CD4-positive, alpha-beta memory T cell (primary cell): ENCODE measurements around the gene DISP3. TPM values are rescaled to one million over a fixed set of nuclear protein-coding genes. Genes with fewer than 3 reads are reported as not detected.

Experiments
- CTCF ChIA-PET: fragments of 350-600 bp; sonication (Branson Sonifier 250); formaldehyde crosslinking; loops from one replicate; lab custom pipeline; 2021; ENCODE audit warnings: inconsistent platforms; ENCODE audit not compliant: partially characterized antibody; lab: Charles Lee
- POLR2A ChIA-PET: fragments of 350-600 bp; sonication (Branson Sonifier 250); formaldehyde crosslinking; loops from one replicate; lab custom pipeline; 2021; ENCODE audit not compliant: partially characterized antibody; lab: Charles Lee
- DNase-seq, 5 donors: peaks; one replicate each; pipeline versions ENCODE4 v3.0.0 to v3.0.0-alpha.2; 2020 to 2022; ENCODE audit warnings: mixed read lengths in 1 of 5
- H3K27ac ChIP-seq: one replicate; pipeline ENCODE4 v1.7.0; 2013; ENCODE audit warnings: low read depth, low read length
- H3K27me3 ChIP-seq: 2 replicates; pipeline ENCODE4 v1.7.0; 2013; ENCODE audit warnings: mild to moderate bottlenecking, low read length, moderate library complexity; ENCODE audit not compliant: insufficient read depth
- H3K36me3 ChIP-seq: 2 replicates; pipeline ENCODE4 v1.7.0; 2013; ENCODE audit warnings: mild to moderate bottlenecking, low read length, moderate library complexity; ENCODE audit not compliant: insufficient read depth
- H3K4me1 ChIP-seq: 2 replicates; pipeline ENCODE4 v1.7.0; 2013; ENCODE audit warnings: mild to moderate bottlenecking, low read length, moderate library complexity; ENCODE audit not compliant: insufficient read depth
- H3K4me3 ChIP-seq, 2 donors: one replicate each; pipeline ENCODE4 v1.7.0; 2013; ENCODE audit warnings: low read length in 2 of 2, mild to moderate bottlenecking in 1 of 2
- H3K9me3 ChIP-seq, 2 donors: one replicate each; pipeline ENCODE4 v1.7.0; 2013; ENCODE audit warnings: low read length in 2 of 2, control low read depth in 1 of 2; ENCODE audit not compliant: control insufficient read depth in 1 of 2
- H3K27ac Mint-ChIP-seq, 7 donors: one replicate each; pipeline ENCODE4 v1.8.0; 2020 to 2021; ENCODE audit warnings: mixed read lengths in 7 of 7, mild to moderate bottlenecking in 6 of 7, inconsistent platforms in 3 of 7, moderate library complexity in 3 of 7
- H3K27me3 Mint-ChIP-seq, 2 donors: one replicate each; pipeline ENCODE4 v1.8.0; 2020 to 2021; ENCODE audit warnings: mixed read lengths in 2 of 2
- H3K36me3 Mint-ChIP-seq, 2 donors: one replicate each; pipeline ENCODE4 v1.8.0; 2020 to 2021; ENCODE audit warnings: mixed read lengths in 2 of 2, inconsistent platforms in 1 of 2, mild to moderate bottlenecking in 1 of 2
- H3K4me1 Mint-ChIP-seq, 4 donors: one replicate each; pipeline ENCODE4 v1.8.0; 2020 to 2021; ENCODE audit warnings: mixed read lengths in 4 of 4, mild to moderate bottlenecking in 1 of 4
- H3K4me3 Mint-ChIP-seq, 8 donors: one replicate each; pipeline ENCODE4 v1.8.0; 2020 to 2021; ENCODE audit warnings: mixed read lengths in 8 of 8, mild to moderate bottlenecking in 7 of 8, moderate library complexity in 6 of 8, inconsistent platforms in 3 of 8
- H3K9me3 Mint-ChIP-seq, 8 donors: one replicate each; pipeline ENCODE4 v1.8.0; 2020 to 2021; ENCODE audit warnings: mixed read lengths in 8 of 8, mild to moderate bottlenecking in 5 of 8, inconsistent platforms in 3 of 8, moderate library complexity in 1 of 8
- intact Hi-C: fragments of 100-400 bp; cut with micrococcal nuclease; formaldehyde crosslinking; loops from one replicate; pipeline ENCODE4 v1.15.1; 2023
- polyA plus RNA-seq, 2 donors: library from polyadenylated mRNA; unstranded; fragments of 300-500 nt; fragmentation: Illumina TruSeq; gene quantifications; one replicate each; pipeline ENCODE4 v1.2.3, GENCODE V29; 2021
- total RNA-seq, 2 experiments: library from RNA; stranded (reverse); gene quantifications; one replicate each; pipeline ENCODE4 v1.2.3, GENCODE V29; 2021

DISP3 gene
- total and polyA plus RNA-seq, 4 experiments from 2014 or later: 0.11 to 0.61 (median 0.42) TPM; not detected in 1

DNA sequence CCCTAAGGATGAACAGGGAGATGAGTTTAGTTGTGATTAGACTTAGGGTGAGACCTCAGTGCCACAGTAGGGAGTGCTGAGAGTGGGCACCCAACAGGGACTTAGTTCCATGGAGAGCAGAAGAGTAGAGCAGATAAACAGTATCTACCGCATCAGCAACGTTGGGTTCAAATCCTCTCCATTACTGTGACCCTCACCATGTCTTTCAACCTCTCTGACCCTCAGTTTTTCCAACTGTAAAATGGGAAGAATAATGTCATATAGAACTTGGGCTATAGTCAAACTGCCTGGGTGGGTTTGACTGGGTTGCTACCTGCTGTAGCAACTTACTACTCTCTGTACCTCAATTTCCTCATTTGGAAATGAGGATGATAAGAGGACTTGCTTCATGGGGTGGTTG, 6.7 kb upstream of the DISP3 start:
- Mint-ChIP-seq H3K36me3 (no peaks in the 10 kb centered on the region), H3K27ac (no peak overlapping the region), H3K9me3 (peaks cover 0 to 4% (median 0%) of the 10 kb centered on the region in 8 donors), H3K4me3 (no peak overlapping the region), H3K27me3 (peaks cover 17 to 25% of the 10 kb centered on the region in 2 donors), H3K4me1 (peaks cover 0 to 2% (median 0%) of the 10 kb centered on the region in 4 donors)
- Histone ChIP-seq H3K4me3 (no peak overlapping the region), H3K9me3 (no peaks in the 10 kb centered on the region), H3K27me3 (no peaks in the 10 kb centered on the region), H3K27ac (no peak overlapping the region), H3K36me3 (no peaks in the 10 kb centered on the region), H3K4me1 (no peaks in the 10 kb centered on the region)
- CTCF ChIA-PET: no interaction called here
- intact Hi-C loops: no loop called here
- no peak for DNase-seq
- POLR2A ChIA-PET: no interaction called here

DNA sequence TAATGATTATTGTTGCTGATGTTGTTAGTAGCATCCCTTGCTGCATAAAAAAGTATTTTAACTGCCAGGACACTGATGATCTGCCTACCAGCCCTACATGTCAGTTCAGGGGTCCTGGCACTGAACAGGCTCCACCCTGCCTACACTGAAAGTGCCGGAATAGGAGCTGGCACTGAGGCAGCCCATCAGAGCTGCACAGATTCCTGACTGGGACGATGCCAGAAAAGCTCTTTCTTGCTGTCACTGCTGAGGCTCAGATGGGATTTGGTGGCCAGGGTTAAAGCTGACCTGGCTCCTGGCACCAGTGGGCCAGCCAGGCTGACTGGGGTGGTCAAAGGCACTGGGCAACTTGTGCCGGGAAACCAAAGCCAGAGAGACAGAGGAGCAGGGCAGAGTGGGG, 6.2 kb upstream of the DISP3 start:
- ChIA-PET POLR2A (no interaction called here), CTCF (no interaction called here)
- Histone ChIP-seq H3K36me3 (no peaks in the 10 kb centered on the region), H3K27me3 (no peaks in the 10 kb centered on the region), H3K4me1 (no peaks in the 10 kb centered on the region), H3K27ac (no peak overlapping the region), H3K4me3 (no peak overlapping the region), H3K9me3 (no peaks in the 10 kb centered on the region)
- no peak for DNase-seq
- H3K36me3 Mint-ChIP-seq: no peaks in the 10 kb centered on the region
- intact Hi-C loops: no loop called here
- H3K4me1 Mint-ChIP-seq: peaks cover 0 to 4% (median under 1%) of the 10 kb centered on the region in 4 donors
- H3K4me3 Mint-ChIP-seq: no peak overlapping the region
- H3K27me3 Mint-ChIP-seq: peaks cover 21 to 29% of the 10 kb centered on the region in 2 donors
- H3K27ac Mint-ChIP-seq: no peak overlapping the region
- peaks cover 0 to 4% (median 0%) of the 10 kb centered on the region in 8 donors for H3K9me3 Mint-ChIP-seq

DNA sequence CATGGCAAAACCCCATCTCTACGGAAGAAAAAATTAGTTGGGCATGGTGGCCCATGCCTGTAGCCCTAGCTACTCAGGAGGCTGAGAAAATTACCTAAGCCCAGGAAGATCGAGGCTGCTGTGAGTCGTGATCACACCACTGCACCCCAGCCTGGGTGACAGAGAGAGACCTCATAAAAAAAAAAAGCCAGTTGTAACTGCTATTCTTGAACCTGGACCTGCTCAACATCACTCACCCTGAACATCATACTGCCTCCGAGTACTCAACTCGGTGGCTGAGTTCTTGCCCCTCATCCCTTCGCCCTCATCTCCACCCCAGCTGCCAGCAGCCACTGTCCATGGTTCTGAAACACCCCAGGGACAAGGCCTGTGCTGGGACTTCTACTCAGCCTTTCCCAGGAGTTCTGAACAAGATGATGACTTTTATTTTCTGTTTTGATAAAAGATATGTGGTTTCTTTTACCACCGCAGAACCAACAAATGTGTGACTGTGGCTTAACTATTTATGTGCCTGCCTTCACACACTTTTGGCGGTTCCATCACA, 5.4 kb upstream of the DISP3 start:
- Mint-ChIP-seq H3K27ac (no peak overlapping the region), H3K36me3 (no peaks in the 10 kb centered on the region), H3K4me3 (no peak overlapping the region), H3K27me3 (peaks cover 26 to 30% of the 10 kb centered on the region in 2 donors), H3K4me1 (peaks cover 0 to 6% (median 1%) of the 10 kb centered on the region in 4 donors), H3K9me3 (peaks cover 0 to 4% (median 0%) of the 10 kb centered on the region in 8 donors)
- H3K27ac ChIP-seq: no peak overlapping the region
- no peaks in the 10 kb centered on the region for H3K36me3 ChIP-seq
- intact Hi-C loops: no loop called here
- no peaks in the 10 kb centered on the region for H3K9me3 ChIP-seq
- peak in 3 of 5 donors; percentile 9 to 11 (median 10) for DNase-seq
- ChIA-PET CTCF (no interaction called here), POLR2A (no interaction called here)
- no peak overlapping the region for H3K4me3 ChIP-seq
- H3K27me3 ChIP-seq: no peaks in the 10 kb centered on the region
- peaks cover 3% of the 10 kb centered on the region for H3K4me1 ChIP-seq

DNA sequence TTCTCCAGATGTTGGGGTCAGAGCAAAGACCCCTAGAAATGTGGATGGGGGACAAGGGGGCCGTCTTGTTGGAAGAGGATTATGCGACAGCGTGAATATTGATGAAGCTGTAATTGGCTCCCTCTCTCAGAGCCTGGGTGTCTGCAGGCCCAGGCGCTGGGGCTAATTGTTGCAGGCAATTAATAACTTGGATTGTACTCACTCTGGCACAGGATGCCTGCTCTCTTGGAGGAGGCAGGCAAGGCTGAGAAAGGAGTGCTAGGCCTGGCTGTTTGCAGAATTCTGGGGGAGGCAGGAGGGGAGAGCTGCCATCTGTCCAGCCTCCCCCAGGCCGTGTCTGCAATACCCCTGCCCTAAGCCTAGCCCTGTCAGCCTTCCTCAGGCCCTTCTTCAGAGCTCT, 4.1 kb upstream of the DISP3 start:
- POLR2A ChIA-PET: no interaction called here
- H3K4me3 Mint-ChIP-seq: no peak overlapping the region
- H3K36me3 ChIP-seq: no peaks in the 10 kb centered on the region

DNA sequence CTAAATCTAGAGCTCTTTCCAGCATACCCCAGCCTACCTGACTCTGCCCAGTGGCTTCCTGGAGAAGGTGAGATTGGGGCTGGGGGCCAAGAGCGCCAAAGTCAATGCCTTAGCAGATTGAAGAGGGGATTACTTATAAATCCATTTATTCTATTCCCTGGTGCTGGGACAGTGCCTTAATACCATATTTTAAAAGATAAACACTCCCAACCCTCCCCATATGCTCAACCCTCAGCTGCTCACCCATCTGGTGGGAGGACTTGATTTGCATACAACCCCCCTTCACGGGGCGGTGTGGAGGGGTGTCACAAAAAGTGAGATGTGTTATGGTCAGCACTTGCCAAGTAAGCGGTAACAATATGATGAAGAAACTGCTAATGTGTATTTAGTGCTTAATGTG, 3.2 kb upstream of the DISP3 start:
- peaks cover 0 to 5% (median under 1%) of the 10 kb centered on the region in 8 donors for H3K9me3 Mint-ChIP-seq
- H3K27me3 Mint-ChIP-seq: peaks cover 25 to 28% of the 10 kb centered on the region in 2 donors
- intact Hi-C loops: no loop called here
- H3K36me3 ChIP-seq: no peaks in the 10 kb centered on the region
- no peak overlapping the region for H3K4me3 ChIP-seq
- peaks cover 4 to 14% (median 8%) of the 10 kb centered on the region in 4 donors for H3K4me1 Mint-ChIP-seq
- CTCF ChIA-PET: interaction anchor here (0.6 kb wide), 1 partner anchor 210 kb away, joined by 3 read pairs; no protein-coding TSS in a partner anchor
- H3K4me1 ChIP-seq: peaks cover 10% of the 10 kb centered on the region
- no peaks in the 10 kb centered on the region for H3K9me3 ChIP-seq
- no peak for DNase-seq
- peaks cover 6% of the 10 kb centered on the region for H3K27me3 ChIP-seq
- H3K4me3 Mint-ChIP-seq: peak overlapping the region in 1 of 8 donors; percentile 5
- H3K36me3 Mint-ChIP-seq: peaks cover 3 to 5% of the 10 kb centered on the region in 2 donors
- H3K27ac ChIP-seq: no peak overlapping the region
- H3K27ac Mint-ChIP-seq: no peak overlapping the region
- POLR2A ChIA-PET: no interaction called here

More for the DNA sequence above, 4.1 kb upstream of the DISP3 start:
- no peak overlapping the region for H3K27ac ChIP-seq
- peaks cover 0 to 4% (median 0%) of the 10 kb centered on the region in 8 donors for H3K9me3 Mint-ChIP-seq
- H3K27ac Mint-ChIP-seq: no peak overlapping the region
- intact Hi-C loops: no loop called here
- no peaks in the 10 kb centered on the region for H3K9me3 ChIP-seq
- no peak for DNase-seq
- H3K4me1 ChIP-seq: peaks cover 10% of the 10 kb centered on the region
- peaks cover 22 to 23% of the 10 kb centered on the region in 2 donors for H3K27me3 Mint-ChIP-seq
- CTCF ChIA-PET: no interaction called here
- no peaks in the 10 kb centered on the region for H3K36me3 Mint-ChIP-seq
- no peak overlapping the region for H3K4me3 ChIP-seq
- no peaks in the 10 kb centered on the region for H3K27me3 ChIP-seq
- peaks cover 0 to 6% (median 3%) of the 10 kb centered on the region in 4 donors for H3K4me1 Mint-ChIP-seq

DNA sequence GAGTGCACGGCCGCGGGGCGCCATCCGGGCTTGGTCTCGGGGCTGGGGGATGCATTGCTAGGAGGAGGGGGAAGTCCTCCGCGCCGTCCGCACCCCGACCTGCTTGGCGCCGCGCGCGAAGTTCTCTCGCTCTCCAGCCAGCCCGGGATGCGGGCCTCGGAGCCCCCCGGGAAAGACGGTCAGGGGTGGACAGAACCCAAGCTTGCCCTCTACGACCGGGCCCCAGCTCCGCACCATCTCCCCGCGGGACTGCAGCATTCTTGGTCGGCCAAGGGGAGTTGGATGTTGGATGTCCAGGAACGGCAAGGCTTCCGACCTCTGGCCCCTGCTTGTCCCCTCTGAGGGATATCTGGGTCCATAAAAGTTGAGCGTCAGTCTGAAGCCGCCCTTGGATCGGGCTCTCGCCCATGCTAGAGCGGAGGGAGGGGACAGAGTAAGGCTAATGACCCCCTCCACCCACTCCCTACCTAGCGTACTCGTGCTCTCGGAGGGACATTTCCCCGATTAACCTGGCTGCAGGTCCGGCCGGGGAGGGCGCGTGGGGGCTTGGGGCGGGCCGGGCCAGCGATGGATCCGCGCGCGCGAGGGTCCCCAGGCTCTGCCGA, 522 bp downstream of the DISP3 start:
- Mint-ChIP-seq H3K27ac (no peak overlapping the region), H3K36me3 (peaks cover 3 to 9% of the 10 kb centered on the region in 2 donors), H3K4me3 (peak overlapping the region; percentile 25 to 78 (median 46)), H3K9me3 (peaks cover 0 to 5% (median 0%) of the 10 kb centered on the region in 8 donors), H3K27me3 (peaks cover 37 to 39% of the 10 kb centered on the region in 2 donors), H3K4me1 (peaks cover 7 to 24% (median 10%) of the 10 kb centered on the region in 4 donors)
- Histone ChIP-seq H3K36me3 (no peaks in the 10 kb centered on the region), H3K27ac (no peak overlapping the region), H3K9me3 (no peaks in the 10 kb centered on the region), H3K27me3 (peaks cover 6% of the 10 kb centered on the region), H3K4me3 (peak overlapping the region in 1 of 2 donors; percentile 52), H3K4me1 (peaks cover 10% of the 10 kb centered on the region)
- ChIA-PET POLR2A (no interaction called here), CTCF (interaction anchor here (1.7 kb wide), 1 partner anchor 15 kb away, joined by 5 read pairs; no protein-coding TSS in a partner anchor)
- intact Hi-C loops: no loop called here
- peak in 1 of 5 donors; percentile 3 for DNase-seq

DNA sequence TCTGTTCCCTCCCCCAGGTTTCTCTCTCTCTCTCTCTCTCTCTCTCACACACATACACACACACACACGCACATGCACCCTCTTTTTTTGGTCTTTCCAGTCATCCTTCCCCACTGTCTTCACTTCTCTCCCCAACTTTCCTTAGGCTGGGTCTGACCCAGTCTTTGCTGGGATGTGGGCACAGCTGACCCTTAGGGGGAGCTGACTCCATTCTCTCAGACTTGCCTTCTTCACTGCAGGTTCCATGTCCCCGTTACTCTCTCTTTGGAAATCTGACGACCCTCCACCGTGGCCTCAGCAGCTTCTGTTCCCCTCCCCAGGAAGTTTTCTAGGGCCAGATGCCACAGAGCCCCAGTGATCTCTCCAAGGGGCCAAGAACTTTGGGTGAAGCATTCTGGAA, 2.1 kb downstream of the DISP3 start:
- Mint-ChIP-seq H3K27me3 (peaks cover 35 to 44% of the 10 kb centered on the region in 2 donors), H3K4me3 (peak overlapping the region; percentile 7 to 79 (median 64)), H3K9me3 (peaks cover 0 to 5% (median 0%) of the 10 kb centered on the region in 8 donors), H3K36me3 (peaks cover 3 to 9% of the 10 kb centered on the region in 2 donors), H3K27ac (peak overlapping the region in 2 of 7 donors; percentile 32 to 57), H3K4me1 (peaks cover 7 to 24% (median 10%) of the 10 kb centered on the region in 4 donors)
- DNase-seq: no peak
- POLR2A ChIA-PET: no interaction called here
- Histone ChIP-seq H3K4me3 (no peak overlapping the region), H3K36me3 (no peaks in the 10 kb centered on the region), H3K27me3 (peaks cover 6% of the 10 kb centered on the region), H3K27ac (no peak overlapping the region), H3K9me3 (no peaks in the 10 kb centered on the region), H3K4me1 (peaks cover 10% of the 10 kb centered on the region)
- intact Hi-C loops: no loop called here
- CTCF ChIA-PET: no interaction called here
